HG03139 (cell line): ENCODE data around the gene MELTF.

ENCODE experiments used
- ATAC-seq: cut with Tn5 transposase; IDR thresholded peaks from one replicate; pipeline ENCODE4 v1.9.1; 2021; ENCODE audit not compliant: unreplicated experiment

MELTF gene

DNA sequence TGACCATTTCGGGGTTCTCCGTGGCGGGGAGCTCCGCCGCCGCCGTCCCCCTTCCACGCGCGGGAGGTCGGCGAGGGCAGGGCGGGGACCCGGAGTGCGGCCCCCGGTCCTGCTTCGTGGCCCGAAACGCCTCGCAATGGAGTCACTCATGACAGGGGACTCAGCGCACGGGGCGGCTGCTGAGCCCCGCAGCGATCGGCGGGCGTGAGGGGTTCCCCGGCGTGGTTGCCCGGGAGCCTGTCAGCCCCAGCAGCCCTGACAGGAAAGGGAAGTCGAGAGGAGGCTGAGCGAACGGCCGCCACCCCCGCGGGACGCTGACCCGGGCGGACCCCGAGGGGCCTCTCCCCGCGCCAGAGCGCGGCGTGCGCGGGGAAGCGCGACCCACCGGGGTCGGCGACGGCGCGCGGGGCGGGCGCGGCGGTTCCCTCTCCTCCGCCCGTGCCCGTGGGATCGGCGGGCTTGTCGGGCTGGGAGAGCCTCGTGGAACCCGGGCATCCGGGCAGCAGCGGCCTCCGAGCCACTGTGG is 60.4 kb downstream of the MELTF start:
- ATAC-seq = peak; percentile 35

DNA sequence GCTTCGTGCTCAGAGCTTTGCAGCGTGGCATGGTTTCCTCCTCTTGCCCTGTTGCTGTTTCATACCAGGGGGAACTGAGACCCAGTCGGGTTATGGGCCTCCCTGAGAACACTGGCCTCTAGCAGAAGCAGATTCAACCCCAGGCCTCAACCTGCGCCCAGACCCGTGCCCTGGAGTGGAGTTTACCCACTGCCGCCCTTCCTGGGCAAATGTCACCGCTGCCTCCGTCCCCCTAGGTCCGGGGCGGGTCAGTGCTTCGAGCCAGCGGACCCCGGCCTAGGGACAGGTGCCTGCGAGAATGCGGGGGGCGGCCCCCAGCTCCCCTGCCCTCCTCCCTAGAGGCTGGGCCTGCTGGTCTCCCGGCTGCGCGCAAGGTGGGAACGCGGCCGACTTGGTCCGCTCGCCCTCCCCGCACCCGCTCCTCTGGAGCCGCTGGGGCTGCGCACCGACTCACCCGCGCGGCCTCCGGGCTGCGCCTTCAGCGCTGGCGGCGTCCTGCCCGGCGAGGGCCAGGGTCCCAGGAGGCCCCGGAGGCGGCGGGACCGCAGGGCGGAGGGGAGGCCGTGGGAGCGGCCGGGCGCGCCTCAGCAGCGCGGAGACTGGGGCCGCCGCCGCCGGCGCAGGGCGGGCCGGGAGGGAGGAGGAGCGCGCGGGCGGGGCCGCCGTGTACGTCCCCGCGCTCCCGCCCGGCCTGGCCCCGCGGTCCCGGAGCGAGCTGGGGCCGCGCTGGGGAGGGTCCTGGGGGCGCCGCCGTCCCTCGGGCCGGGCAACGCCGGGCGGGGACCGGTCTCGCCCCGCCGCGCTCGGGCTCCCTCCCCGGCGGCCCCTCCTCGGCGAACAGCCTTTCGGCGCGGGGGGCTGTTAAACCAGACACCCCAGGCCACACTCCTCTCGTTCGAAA is 61.1 kb downstream of the MELTF start, which contains the start of gene PIGZ:
PIGZ (minus strand) TSS at position 601 of the 901 bp plus-strand sequence. CDS start 16,802 bp downstream, outside the sequence.
- ATAC-seq = peak; percentile 44

- no peak for ATAC-seq
Observed at GRCh38 chr3:196967412-196968232, 62.0 kb downstream of the MELTF start.

DNA sequence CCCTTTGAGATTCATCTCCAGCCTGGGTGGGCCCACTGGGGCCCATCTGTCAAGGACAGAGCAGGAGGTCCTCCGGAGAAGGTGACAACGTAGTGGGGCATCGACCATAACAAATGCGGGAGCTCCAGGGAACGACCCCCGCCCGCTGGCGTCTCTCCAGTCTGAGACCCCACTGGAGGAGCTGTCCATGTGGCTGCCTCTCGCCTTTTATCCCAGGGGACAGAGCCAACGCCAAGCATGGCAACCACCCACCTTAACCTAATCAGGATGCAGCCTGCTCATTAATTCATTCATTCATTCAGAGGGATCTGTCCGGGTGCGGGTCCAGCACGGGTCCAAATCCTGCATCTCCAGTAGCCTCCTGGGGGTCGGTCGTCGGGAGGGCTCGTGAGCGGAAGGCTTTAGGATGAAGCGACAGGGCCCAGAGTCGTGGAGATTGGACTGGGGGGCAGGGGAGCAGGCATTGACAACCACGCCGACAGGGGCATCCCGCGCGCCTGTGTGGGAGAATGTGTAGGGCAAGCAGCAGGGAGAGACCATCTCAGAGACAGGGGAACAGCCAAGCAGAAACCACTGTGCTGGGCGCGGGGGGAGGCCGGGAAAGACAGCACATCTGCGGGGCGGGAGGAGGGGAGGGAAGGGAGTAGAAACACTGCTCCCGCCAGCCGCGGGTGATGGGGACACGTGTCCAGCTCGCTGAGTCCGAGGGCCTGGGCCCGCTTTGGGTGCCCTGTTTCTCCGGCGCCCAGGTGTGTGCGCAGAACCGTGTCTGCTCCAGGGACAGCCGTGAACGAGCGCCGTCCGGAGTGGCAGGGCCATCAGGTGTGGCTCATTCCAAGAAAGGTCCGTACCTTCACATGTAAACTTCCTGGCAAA is 62.9 kb downstream of the MELTF start:
- ATAC-seq = no peak

DNA sequence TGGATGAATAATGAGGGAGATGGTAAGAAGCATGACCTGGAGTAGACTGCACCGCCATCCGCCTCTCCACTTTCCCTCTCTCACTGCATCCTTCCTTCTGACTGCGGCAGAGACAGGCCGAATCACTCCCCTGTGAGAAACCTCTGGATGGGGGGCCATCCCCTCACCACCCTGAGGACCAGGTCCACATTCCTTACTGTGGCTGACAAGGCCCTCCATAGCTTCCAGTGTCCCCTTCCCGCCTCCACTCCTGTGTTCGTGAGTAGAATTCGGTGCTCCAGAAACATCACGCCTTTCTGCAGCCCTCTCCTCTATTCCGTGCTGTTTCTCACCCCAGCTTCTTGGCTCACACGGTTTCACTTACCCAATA is 63.8 kb downstream of the MELTF start:
- ATAC-seq = no peak

GRCh38 chr3:196965112-196965803 is 64.4 kb downstream of the MELTF start:
- ATAC-seq = no peak

DNA sequence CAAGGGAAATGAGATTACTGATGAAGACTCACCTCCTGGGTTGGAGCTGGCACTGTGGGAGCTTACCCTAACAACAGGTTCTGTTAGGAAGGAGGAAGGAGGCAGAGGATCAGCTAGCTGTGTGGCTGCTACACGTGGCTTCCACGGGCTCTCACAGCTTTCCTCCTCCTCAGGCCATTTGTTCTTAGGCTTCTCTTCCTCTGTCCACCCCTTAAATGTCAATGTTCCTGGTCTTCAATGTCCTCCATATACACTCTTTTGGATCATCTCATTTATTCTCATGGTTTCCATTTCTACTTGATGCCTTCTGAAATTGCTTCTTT is 66.0 kb downstream of the MELTF start:
- ATAC-seq = no peak

- ATAC-seq = no peak
Observed at GRCh38 chr3:196962930-196963630, 66.5 kb downstream of the MELTF start.

DNA sequence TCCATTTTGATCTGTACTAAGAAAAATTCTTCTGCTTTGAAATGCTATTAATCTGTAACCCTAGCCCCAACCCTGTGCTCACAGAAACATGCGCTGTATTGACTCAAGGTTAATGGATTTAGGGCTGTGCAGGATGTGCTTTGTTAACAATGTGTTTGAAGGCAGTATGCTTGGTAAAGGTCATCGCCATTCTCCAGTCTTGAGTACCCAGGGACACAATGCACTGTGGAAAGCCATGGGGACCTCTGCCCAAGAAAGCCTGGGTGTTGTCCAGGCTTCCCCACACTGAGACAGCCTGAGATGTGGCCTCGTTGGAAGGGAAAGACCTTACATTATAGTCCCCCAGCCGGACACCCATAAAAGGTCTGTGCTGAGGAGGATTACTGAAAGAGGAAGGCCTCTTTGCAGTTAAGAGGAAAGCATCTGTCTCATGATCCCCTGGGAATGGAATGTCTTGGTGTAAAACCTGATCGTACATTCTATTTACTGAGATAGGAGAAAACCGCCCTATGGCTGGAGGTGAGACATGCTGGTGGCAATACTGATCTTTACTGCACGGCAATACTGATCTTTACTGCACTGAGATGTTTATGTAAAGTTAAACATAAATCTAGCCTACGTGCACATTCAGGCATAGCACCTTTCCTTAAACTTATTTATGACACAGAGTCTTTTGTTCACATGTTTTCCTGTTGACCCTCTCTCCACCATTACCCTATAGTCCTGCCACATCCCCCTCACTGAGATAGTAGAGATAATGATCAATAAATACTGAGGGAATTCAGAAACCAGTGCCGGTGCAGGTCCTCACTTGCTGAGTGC is 67.3 kb downstream of the MELTF start:
- no peak for ATAC-seq

DNA sequence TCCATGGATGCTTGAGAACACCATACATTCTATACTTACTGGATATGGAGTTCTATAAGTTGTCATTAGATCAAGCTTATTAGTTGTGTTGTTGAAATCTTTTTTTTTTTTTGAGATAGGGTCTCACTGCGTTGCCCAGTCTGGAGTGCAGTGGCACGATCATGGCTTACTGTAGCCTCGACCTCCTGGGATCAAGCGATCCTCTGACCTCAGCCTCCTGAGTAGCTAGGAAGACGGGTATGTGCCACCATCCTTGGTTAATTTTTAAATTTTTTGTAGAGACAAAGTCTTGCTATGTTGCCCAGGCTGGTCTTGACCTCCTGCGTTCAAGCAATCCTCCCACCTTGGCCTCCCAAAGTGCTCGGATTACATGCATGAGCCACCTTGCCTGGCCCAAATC is 74.8 kb downstream of the MELTF start:
- no peak for ATAC-seq
